HG03354 (cell line): ENCODE measurements around the gene GPHB5.
"Not testable (repeated sequence)": the region's sequence is repeated elsewhere in the genome, so short reads cannot be mapped to it uniquely, and the experiment has no call there.

ENCODE experiments used
- ATAC-seq: cut with Tn5 transposase; IDR thresholded peaks from one replicate; pipeline ENCODE4 v1.9.1; 2021; ENCODE audit warnings: mild to moderate bottlenecking; ENCODE audit not compliant: unreplicated experiment, poor library complexity, severe bottlenecking

Gene GPHB5

GRCh38 chr14:63318835-63319234, at the start of gene GPHB5:
TSS of gene GPHB5 (minus strand) at chr14:63318935. CDS start at chr14:63317849, 1,086 bp downstream.
- no peak for ATAC-seq

GRCh38 chr14:63367742-63368364, 49.1 kb upstream of the GPHB5 start:
- ATAC-seq: no peak

GRCh38 chr14:63362389-63362819, 43.7 kb upstream of the GPHB5 start:
- ATAC-seq: no peak

GRCh38 chr14:63361790-63362189, 43.1 kb upstream of the GPHB5 start:
- no peak for ATAC-seq

- no peak for ATAC-seq
Observed at GRCh38 chr14:63357841-63358240, 39.1 kb upstream of the GPHB5 start.

- no peak for ATAC-seq
Observed at GRCh38 chr14:63345826-63346225, 27.1 kb upstream of the GPHB5 start.

- no peak for ATAC-seq
Observed at GRCh38 chr14:63344336-63344735, 25.6 kb upstream of the GPHB5 start.

GRCh38 chr14:63343878-63344277, 25.1 kb upstream of the GPHB5 start:
- no peak for ATAC-seq

GRCh38 chr14:63342371-63342770, 23.6 kb upstream of the GPHB5 start:
- no peak for ATAC-seq

GRCh38 chr14:63328787-63329737, 10.3 kb upstream of the GPHB5 start:
- no peak for ATAC-seq

- no peak for ATAC-seq
Observed at GRCh38 chr14:63326840-63327239, 8.1 kb upstream of the GPHB5 start.

GRCh38 chr14:63322897-63323573, 4.3 kb upstream of the GPHB5 start:
- ATAC-seq: no peak

GRCh38 chr14:63322472-63322871, 3.7 kb upstream of the GPHB5 start:
- ATAC-seq: no peak

- ATAC-seq: no peak
Observed at GRCh38 chr14:63308723-63309317, 9.9 kb downstream of the GPHB5 start.

- not testable (repeated sequence) for ATAC-seq
Observed at GRCh38 chr14:63304429-63304828, 14.3 kb downstream of the GPHB5 start.

GRCh38 chr14:63301891-63302534, 16.7 kb downstream of the GPHB5 start:
- ATAC-seq: no peak

- ATAC-seq: no peak
Observed at GRCh38 chr14:63300854-63301253, 17.9 kb downstream of the GPHB5 start.

GRCh38 chr14:63299351-63300110, 19.2 kb downstream of the GPHB5 start:
- no peak for ATAC-seq
